ENCODE data around the gene STKLD1. TPM values are rescaled to one million over a fixed set of nuclear protein-coding genes. Genes with fewer than 3 reads are reported as not detected.

STKLD1 gene
- 1.6 and 2.7 TPM in 2 replicates for total RNA-seq

GRCh38 chr9:133375724-133376654 is at the start of gene STKLD1, which contains the start of gene SURF4:
STKLD1 (plus strand) TSS chr9:133376366; CDS start chr9:133376474, 108 bp downstream.
SURF4 (minus strand) TSS chr9:133376060; CDS start chr9:133375969, 91 bp downstream.

DNA sequence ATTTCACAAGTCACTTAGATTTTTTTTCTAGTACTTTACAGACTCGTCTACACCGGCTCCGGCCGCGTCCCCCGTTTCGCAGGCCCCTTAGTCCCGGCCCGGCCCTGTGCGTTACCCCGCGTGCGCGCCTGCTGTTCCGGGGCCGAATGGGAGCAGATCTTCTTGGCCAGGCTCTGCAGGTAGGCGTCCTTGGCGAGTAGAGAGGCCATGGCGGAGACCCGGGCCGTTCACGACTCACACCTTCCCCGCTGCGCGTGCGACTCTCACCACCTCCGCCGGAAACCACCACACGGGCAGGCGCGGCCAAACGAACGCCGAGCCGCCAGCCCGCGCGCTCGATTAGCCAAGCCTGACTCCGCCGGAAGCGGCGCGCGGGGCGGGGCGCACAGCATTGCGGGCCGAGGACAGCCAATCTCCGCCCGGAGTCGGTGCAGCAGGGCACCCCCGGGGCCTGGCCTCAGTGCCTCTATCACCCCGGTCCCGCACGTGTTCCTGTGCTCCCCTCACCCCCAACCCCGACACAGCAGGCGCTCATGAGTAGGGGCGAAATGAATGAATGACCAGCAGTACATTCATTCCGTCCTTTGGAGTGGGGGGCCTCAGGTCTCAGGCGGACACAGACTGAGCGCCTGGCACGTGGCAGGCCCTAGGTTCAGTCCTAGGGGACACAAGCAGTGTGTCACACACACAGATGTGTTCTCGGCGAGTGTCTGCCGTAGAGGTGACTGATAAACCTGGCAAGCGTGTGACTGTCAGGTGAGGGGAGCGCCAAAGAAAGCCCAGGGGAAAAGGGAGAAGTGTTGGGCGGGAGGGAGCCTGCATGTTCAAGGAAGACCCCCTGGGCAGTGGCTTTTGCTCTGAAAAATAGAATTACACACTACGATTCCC is 40.0 kb upstream of the STKLD1 start, which contains the start of gene SURF6:
SURF6 (minus strand) TSS at position 265 of the 888 bp plus-strand sequence; CDS start at position 209, 56 bp downstream.

GRCh38 chr9:133347985-133348717 is 28.0 kb upstream of the STKLD1 start, which contains the start of the genes MED22 and RPL7A:
MED22 (minus strand) TSS chr9:133348131; CDS start chr9:133346662, 1,469 bp downstream.
RPL7A (plus strand) TSS chr9:133348218; CDS start chr9:133348244, 26 bp downstream.

DNA sequence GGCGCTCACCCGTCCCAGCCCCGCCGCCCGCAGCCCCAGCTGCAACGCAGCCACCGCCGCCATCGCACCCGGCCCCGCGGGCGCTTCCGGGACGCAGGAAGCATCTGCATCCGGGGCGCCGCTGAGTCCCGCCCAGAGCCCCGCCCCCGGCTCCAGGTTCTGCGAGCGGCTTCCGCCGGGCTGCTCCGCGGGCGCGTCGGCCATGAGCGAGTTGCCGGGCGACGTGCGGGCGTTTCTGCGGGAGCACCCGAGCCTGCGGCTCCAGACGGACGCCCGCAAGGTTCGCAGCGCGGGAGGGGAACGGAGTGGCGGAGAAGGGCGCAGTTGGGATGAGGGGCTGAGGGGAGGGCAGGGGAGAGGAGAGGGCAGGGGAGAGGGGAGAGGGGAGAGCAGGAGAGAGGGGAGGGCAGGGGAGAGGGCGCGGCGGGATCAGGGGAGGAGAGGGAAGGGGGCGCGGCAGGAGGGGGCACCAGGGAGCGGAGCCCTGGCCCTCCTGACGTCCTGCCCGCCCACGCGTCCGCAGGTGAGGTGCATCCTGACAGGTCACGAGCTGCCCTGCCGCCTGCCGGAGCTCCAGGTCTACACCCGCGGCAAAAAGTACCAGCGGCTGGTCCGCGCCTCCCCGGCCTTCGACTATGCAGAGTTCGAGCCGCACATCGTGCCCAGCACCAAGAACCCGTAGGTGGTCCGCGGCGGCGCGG is 19.6 kb upstream of the STKLD1 start, which contains the start of the genes SURF1 and SURF2:
SURF1 (minus strand) TSS at position 97 of the 701 bp plus-strand sequence; CDS start at position 63, 34 bp downstream.
SURF2 (plus strand) TSS at position 160 of the 701 bp plus-strand sequence; CDS start at position 203, 43 bp downstream.

DNA sequence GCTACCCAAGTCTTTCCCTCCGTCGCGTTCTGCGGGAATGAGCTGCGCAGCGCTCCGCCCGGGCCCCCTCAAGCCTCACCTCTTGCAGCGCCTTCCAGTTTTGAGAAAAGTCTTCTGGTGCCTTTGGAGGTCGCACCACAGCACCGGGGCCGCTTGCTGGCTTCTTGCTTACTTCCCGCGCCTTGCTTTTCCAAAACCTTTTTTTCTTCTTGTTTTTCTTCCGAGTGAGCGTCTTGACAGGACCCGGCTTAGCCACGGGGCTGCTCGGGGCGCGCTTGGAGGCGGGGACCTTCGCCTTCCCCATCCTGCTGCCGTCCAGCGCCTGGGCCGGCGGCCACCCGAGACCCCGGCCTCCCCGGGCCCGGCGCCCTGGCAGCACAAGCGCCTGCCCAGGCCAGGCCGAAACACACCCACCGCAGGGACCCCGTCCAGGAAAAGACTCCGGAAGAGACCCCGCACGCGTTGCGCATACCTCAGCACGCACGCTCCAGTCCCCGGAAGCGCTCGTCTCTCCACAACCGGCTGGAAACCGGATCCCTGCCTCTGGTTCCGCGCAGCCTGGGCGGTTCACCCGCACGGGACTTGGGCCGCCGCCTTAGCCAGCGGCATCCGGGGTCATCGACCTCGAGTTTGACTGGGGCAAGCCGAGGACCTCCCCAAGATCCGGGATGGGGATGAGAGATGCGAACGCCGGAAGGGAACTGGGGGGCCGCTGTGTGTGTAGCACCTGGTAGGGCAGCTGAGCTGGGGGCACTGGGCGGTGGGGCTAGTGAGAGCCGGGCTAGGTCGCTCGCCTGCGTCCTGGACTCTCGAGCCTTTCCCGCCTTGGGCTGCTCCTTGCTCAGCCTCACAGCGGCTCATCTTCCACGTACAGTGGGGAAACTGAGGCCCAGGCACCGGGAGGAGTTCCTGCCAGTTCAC is 41.6 kb downstream of the STKLD1 start, which contains the start of gene REXO4:
REXO4 (minus strand) TSS at position 470 of the 921 bp plus-strand sequence; CDS start at position 304, 166 bp downstream.

DNA sequence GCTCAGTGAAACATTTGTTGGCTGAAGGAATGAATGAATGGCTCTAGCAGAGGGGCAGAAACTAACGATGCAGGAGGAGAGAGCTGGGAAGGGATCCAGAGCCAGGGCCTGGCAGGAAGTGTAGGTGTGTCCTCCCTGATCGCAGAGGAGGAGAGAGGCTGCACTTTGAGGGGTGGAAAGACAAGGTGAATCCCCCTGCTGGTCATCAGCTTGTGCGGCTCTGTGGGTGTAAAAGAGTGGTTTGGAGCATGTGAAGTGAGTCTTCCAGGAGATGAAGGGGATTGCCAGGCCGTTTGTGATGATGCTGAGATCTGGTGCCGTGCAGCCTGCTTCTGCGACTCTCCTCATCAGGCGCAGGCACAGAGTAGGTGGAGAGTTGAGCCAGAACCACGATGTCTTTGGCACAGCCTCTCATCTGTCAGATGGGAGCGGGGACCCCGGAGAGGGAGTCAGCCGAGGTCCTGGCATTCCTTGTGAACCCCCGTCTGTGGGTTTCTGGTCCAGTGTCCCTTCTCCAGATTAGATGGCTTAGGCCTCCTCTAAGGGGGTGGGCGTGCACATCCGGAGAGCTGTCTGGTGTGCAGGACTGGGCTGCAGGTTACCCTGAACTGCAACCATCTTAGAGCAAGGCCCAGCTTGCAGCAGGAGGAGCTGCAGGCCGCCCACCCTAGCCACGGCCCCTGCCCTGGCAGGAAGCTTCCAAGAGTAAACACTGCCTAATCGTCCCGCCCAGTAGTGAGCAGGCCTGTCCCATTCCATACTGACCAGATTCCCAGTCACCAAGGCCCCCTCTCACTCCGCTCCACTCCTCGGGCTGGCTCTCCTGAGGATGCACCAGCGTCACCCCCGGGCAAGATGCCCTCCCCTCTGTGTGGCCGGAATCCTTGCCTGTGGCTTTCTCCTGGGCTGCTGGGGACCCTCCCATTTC is 45.7 kb downstream of the STKLD1 start, which contains the start of gene ADAMTS13:
ADAMTS13 (plus strand) TSS at position 753 of the 928 bp plus-strand sequence; CDS start at position 830, 77 bp downstream.

Small RNA genes within 50 kb of the gene (small RNA-seq; reads per million reads assigned to genes)
- gene RF00019 (not detected), gene SNORD24 (not detected), gene SNORD36A (not detected), gene SNORD36B (not detected), gene SNORD36C (not detected)

Other genes starting within 250 kb of the STKLD1 start
- 3.9 and 12.7 TPM in 2 replicates for gene GBGT1, start 212.5 kb upstream of the STKLD1 start, total RNA-seq
- gene OBP2B, start 167.1 kb upstream of the STKLD1 start, total RNA-seq: not detected in 2 replicates
- under 0.01 TPM in 1 of 2 replicates, not detected in the other for gene ABO, start 101.2 kb upstream of the STKLD1 start, total RNA-seq
- gene SURF6, start 40.2 kb upstream of the STKLD1 start, total RNA-seq: 5.7 and 9.4 TPM in 2 replicates
- 13.7 and 16.7 TPM in 2 replicates for gene MED22, start 28.2 kb upstream of the STKLD1 start, total RNA-seq
- 1,495 and 2,171 TPM in 2 replicates for gene RPL7A, start 28.1 kb upstream of the STKLD1 start, total RNA-seq
- 22.0 and 30.0 TPM in 2 replicates for gene SURF1, start 19.9 kb upstream of the STKLD1 start, total RNA-seq
- 6.3 and 16.9 TPM in 2 replicates for gene SURF2, start 19.8 kb upstream of the STKLD1 start, total RNA-seq
- 255 and 467 TPM in 2 replicates for gene SURF4, start 306 bp upstream of the STKLD1 start, total RNA-seq
- gene REXO4, start 41.6 kb downstream of the STKLD1 start, total RNA-seq: 12.1 and 19.2 TPM in 2 replicates
- gene ADAMTS13, start 46.0 kb downstream of the STKLD1 start, total RNA-seq: 2.0 and 4.7 TPM in 2 replicates
- gene CACFD1, start 83.6 kb downstream of the STKLD1 start, total RNA-seq: 16.1 and 18.3 TPM in 2 replicates
- gene SLC2A6, start 102.7 kb downstream of the STKLD1 start, total RNA-seq: 2.0 and 17.5 TPM in 2 replicates
- gene MYMK, start 148.6 kb downstream of the STKLD1 start, total RNA-seq: not detected in 2 replicates
- gene ADAMTSL2, start 158.3 kb downstream of the STKLD1 start, total RNA-seq: not detected in 2 replicates
- not detected in 2 replicates for gene FAM163B, start 233.0 kb downstream of the STKLD1 start, total RNA-seq